K562 (cell line): ENCODE results near the gene VSTM1. TPM values are rescaled to one million over a fixed set of nuclear protein-coding genes. Genes with fewer than 3 reads are reported as not detected.

ENCODE experiments used
- ATAC-seq: fragments of 200-7000 bp; cut with Tn5 transposase; 3 replicates; pipeline ENCODE4 v1.9.1; 2020; ENCODE audit warnings: moderate library complexity
- BruUV-seq: library from RNA; stranded (reverse); fragments of 400-500 nt; replicated peaks from 2 replicates; lab custom pipeline; 2021; lab: Mats Ljungman, UMichigan
- CTCF ChIA-PET: fragments of 300-600 bp; formaldehyde crosslinking; extraction: SDS; loops from one replicate; lab custom pipeline; 2021; ENCODE audit warnings: low intra/inter-chr PET ratio; lab: Yijun Ruan, JAX
- POLR2A ChIA-PET: fragments of 300-600, 350-650 bp; sonication (Branson Sonifier 250); formaldehyde crosslinking; extraction: SDS; loops from one replicate; lab custom pipeline; 2021; ENCODE audit warnings: antibody characterized with exemption, inconsistent platforms; lab: Yijun Ruan, JAX
- DNase-seq, 4 experiments: peaks; one replicate each; pipeline versions ENCODE4 v3.0.0 to v3.0.0-alpha.2; 2011 to 2018; ENCODE audit warnings: low spot score in 3 of 4, mixed read lengths in 3 of 4; ENCODE audit errors: extremely low read depth in 1 of 4
- FAIRE-seq: peaks from 2 replicates; lab custom pipeline; 2011; peaks lifted over from hg19 to GRCh38; lab: Jason Lieb, UNC
- H2AFZ ChIP-seq: 2 replicates; pipeline ENCODE4 v1.6.0; 2011; ENCODE audit warnings: low read depth, low read length, control low read depth, inconsistent platforms
- H3K27ac ChIP-seq: fragments of 200-600 bp; 3 replicates; pipeline ENCODE4 v1.8.0; 2011; ENCODE audit warnings: low read depth, mild to moderate bottlenecking, control low read depth, inconsistent platforms, low read length, moderate library complexity, mixed read lengths; ENCODE audit errors: extremely low read depth
- H3K27me3 ChIP-seq, 2 experiments: fragments of 300-600 bp in 1 of 2; 2 replicates in 1 of 2; 3 replicates in 1 of 2; pipeline versions ENCODE4 v1.6.0 to v1.8.0; 2011; ENCODE audit warnings: inconsistent platforms in 2 of 2, low read length in 2 of 2, mild to moderate bottlenecking in 1 of 2, mixed read lengths in 1 of 2, moderate library complexity in 1 of 2; ENCODE audit not compliant: control insufficient read depth in 2 of 2, insufficient read depth in 2 of 2
- H3K36me3 ChIP-seq: fragments of 300-600 bp; 3 replicates; pipeline ENCODE4 v1.8.0; 2011; ENCODE audit warnings: mild to moderate bottlenecking, low read length, inconsistent platforms; ENCODE audit not compliant: control insufficient read depth, insufficient read depth
- H3K4me1 ChIP-seq, 2 experiments: fragments of 200-600 bp in 1 of 2; replicated peaks in 1 of 2; 2 replicates in 1 of 2; 3 replicates in 1 of 2; pipeline versions ENCODE4 v1.5.1 to v1.8.0; 2011; ENCODE audit warnings: inconsistent platforms in 2 of 2, low read length in 2 of 2, mild to moderate bottlenecking in 1 of 2, mixed read lengths in 1 of 2, moderate library complexity in 1 of 2; ENCODE audit not compliant: control insufficient read depth in 2 of 2, insufficient read depth in 2 of 2
- H3K4me2 ChIP-seq: 2 replicates; pipeline ENCODE4 v1.6.1; 2011; ENCODE audit warnings: low read length, control low read depth, inconsistent platforms, mixed read lengths; ENCODE audit not compliant: insufficient read depth
- H3K4me3 ChIP-seq: fragments of 200-600 bp; sonication (generic), shearing (Covaris generic); 2 replicates; pipeline ENCODE4 v1.5.1; 2016; ENCODE audit warnings: control low read depth, inconsistent platforms
- H3K79me2 ChIP-seq: fragments of 200-600 bp; 3 replicates; pipeline ENCODE4 v1.8.0; 2011; ENCODE audit warnings: low read length, inconsistent platforms; ENCODE audit not compliant: control insufficient read depth, insufficient read depth
- H3K9ac ChIP-seq, 2 experiments: 2 replicates each; pipeline versions ENCODE4 v1.6.0 to v1.6.1; 2011; ENCODE audit warnings: low read depth in 2 of 2, low read length in 2 of 2, control low read depth in 1 of 2, inconsistent platforms in 1 of 2, mild to moderate bottlenecking in 1 of 2, mixed read lengths in 1 of 2; ENCODE audit not compliant: insufficient read depth in 1 of 2
- H3K9me1 ChIP-seq: one replicate; pipeline ENCODE4 v1.6.0; 2011; ENCODE audit warnings: inconsistent platforms, mild to moderate bottlenecking, low read length, moderate library complexity; ENCODE audit not compliant: control insufficient read depth, insufficient read depth
- H3K9me3 ChIP-seq: replicated peaks from 2 replicates; pipeline ENCODE4 v1.5.1; 2011; ENCODE audit warnings: low read depth, low read length, inconsistent platforms; ENCODE audit not compliant: control insufficient read depth, insufficient read depth
- H4K20me1 ChIP-seq: replicated peaks from 2 replicates; pipeline ENCODE4 v1.6.1; 2011; ENCODE audit warnings: low read length, inconsistent platforms, mixed read lengths; ENCODE audit not compliant: control insufficient read depth, insufficient read depth
- CBX1 ChIP-seq: sonication (generic); IDR thresholded peaks from 2 replicates; pipeline ENCODE4 v1.6.1; 2016; ENCODE audit warnings: antibody characterized with exemption, low read depth, mild to moderate bottlenecking
- CEBPG ChIP-seq, 3 experiments: fragments of 200-800 bp in 1 of 3; sonication (Bioruptor generic) in 1 of 3; sonication (generic) in 1 of 3; formaldehyde crosslinking in 1 of 3; IDR thresholded peaks in 2 of 3; conservative IDR thresholded peaks in 1 of 3; 2 replicates each; pipeline versions ENCODE4 v1.6.1 to v1.8.0; 2016 to 2022; ENCODE audit warnings: missing compliant biosample characterization in 2 of 3, missing genetic modification characterization in 2 of 3, mild to moderate bottlenecking in 1 of 3, missing genetic modification reagents in 1 of 3
- HCFC1 ChIP-seq: IDR thresholded peaks from 2 replicates; pipeline ENCODE4 v1.6.1; 2012; ENCODE audit warnings: low read depth, low read length, improper control_type of control experiment
- NFIC ChIP-seq: fragments of 450-650 bp; IDR thresholded peaks from 2 replicates; pipeline ENCODE4 v1.6.1; 2017; ENCODE audit warnings: mild to moderate bottlenecking, inconsistent platforms
- RBM39 ChIP-seq: fragments of 200-400 bp; formaldehyde crosslinking; optimal IDR thresholded peaks from 2 replicates; pipeline ENCODE3; 2018; ENCODE audit warnings: low read depth, low read length
- TCF15 ChIP-seq: fragments of 250-450 bp; sonication (Bioruptor Pico); IDR thresholded peaks from 2 replicates; pipeline ENCODE4 v1.8.0; 2022; ENCODE audit warnings: moderate library complexity, mild to moderate bottlenecking, inconsistent platforms
- TFE3 ChIP-seq: fragments of 450-650 bp; formaldehyde crosslinking; IDR thresholded peaks from 2 replicates; pipeline ENCODE4 v1.4.0; 2020; ENCODE audit warnings: mild to moderate bottlenecking, mixed read lengths
- ZHX1 ChIP-seq: fragments of 150-350 bp; conservative IDR thresholded peaks from 2 replicates; pipeline ENCODE4 v1.6.1; 2014; ENCODE audit warnings: low read length
- ZNF449 ChIP-seq: fragments of 250-450 bp; sonication (Bioruptor Pico); IDR thresholded peaks from 2 replicates; pipeline ENCODE4 v1.8.0; 2022; ENCODE audit warnings: moderate library complexity, mild to moderate bottlenecking, inconsistent platforms
- ZNF586 ChIP-seq: fragments of 450-650 bp; formaldehyde crosslinking; conservative IDR thresholded peaks from 2 replicates; pipeline ENCODE4 v1.4.0; 2020; ENCODE audit warnings: mild to moderate bottlenecking, moderate library complexity
- WGBS: fragments of 100-300 bp; shearing (Covaris generic); methylation state at CpG from one replicate; pipeline ENCODE4 v1.1.6; 2016; ENCODE audit warnings: low coverage, mixed read lengths; ENCODE audit not compliant: insufficient coverage; ENCODE audit errors: missing lambda C conversion rate; 5-methylcytosine and 5-hydroxymethylcytosine counted together
- in situ Hi-C: fragments of 300-500 bp; cut with MboI; formaldehyde crosslinking; loops from 4 replicates; pipeline ENCODE4 v1.15.0; 2018; ENCODE audit warnings: inconsistent platforms, mixed read lengths
- intact Hi-C: fragments of 100-400 bp; cut with micrococcal nuclease; formaldehyde crosslinking; loops from 2 replicates; pipeline ENCODE4 v1.14.2; 2022
- polyA plus RNA-seq, 8 experiments: library from polyadenylated mRNA; depleted of rRNA in 4 of 8; stranded (reverse) in 5 of 8; unstranded in 3 of 8; fragments of >200 nt; fragmentation: Nextera tagmentation in 2 of 8; fragmentation: Illumina TruSeq in 1 of 8; extraction: Ambion mirVana in 2 of 8; extraction: Trizol in 1 of 8; gene quantifications; 2 replicates each; pipeline versions ENCODE4 v1.2.1 to v1.2.3, GENCODE V29; 2011 to 2014; ENCODE audit warnings: inconsistent platforms in 1 of 8, missing spikeins in 1 of 8
- total RNA-seq, 7 experiments: library from RNA; depleted of rRNA in 6 of 7; stranded (reverse); fragments of >200 nt in 6 of 7; fragmentation: Illumina TruSeq in 2 of 7; extraction: Trizol in 2 of 7; gene quantifications; 2 replicates each; pipeline versions ENCODE4 v1.2.1 to v1.2.3, GENCODE V29; 2011 to 2021; ENCODE audit warnings: low replicate concordance in 1 of 7

Gene VSTM1
- total and polyA plus RNA-seq, 9 of the 15 experiments (the other 6 are each of a cell fraction or from before 2014, with no cell fraction given), result not detected

GRCh38 chr19:53998223-53998622 is 65.5 kb downstream of the VSTM1 start (continued):
- no peak for TF ChIP-seq RBM39
- no peak for TF ChIP-seq TFE3 (CRISPR knock-in tag)

- Histone ChIP-seq H3K36me3 (no peaks in the 10 kb centered on the region), H3K27ac (no peak overlapping the region), H3K9me1 (no peaks in the 10 kb centered on the region), H3K4me1 (peaks cover 0 to 8% of the 10 kb centered on the region in 2 experiments; a peak in 2 of 5 replicates), H3K79me2 (no peaks in the 10 kb centered on the region), H3K9ac (no peak overlapping the region), H3K4me2 (no peak overlapping the region), H3K9me3 (no peaks in the 10 kb centered on the region), H3K27me3 (peaks cover 8 to 42% of the 10 kb centered on the region in 2 experiments; a peak in 4 of 5 replicates), H4K20me1 (no peaks in the 10 kb centered on the region; the same call in 1 of the 2 replicates), H2AFZ (no peak overlapping the region), H3K4me3 (no peak overlapping the region)
- 0% methylated on average over 5 of the region's 5 CpGs for WGBS
- in situ Hi-C loops (no loop called here), intact Hi-C loops (no loop called here)
- DNase-seq, result no peak
- ATAC-seq, result no peak
- POLR2A ChIA-PET, result no interaction called here
- no TSS peak for BruUV-seq
- CTCF ChIA-PET, result no interaction called here
- FAIRE-seq, result no peak
- TF ChIP-seq HCFC1 (no peak), TCF15 (no peak), CBX1 (no peak), ZNF449 (CRISPR knock-in tag) (no peak), CEBPG (CRISPR knock-in tag; IDR thresholded peaks at IDR 0.05) (no peak), CEBPG (tag; conservative IDR thresholded peaks at IDR 0.05 in 1 of 2, IDR thresholded peaks at IDR 0.05 in 1 of 2) (no peak), ZNF586 (CRISPR knock-in tag) (no peak), ZHX1 (no peak), NFIC (no peak)
Observed at GRCh38 chr19:53994811-53995210, 68.9 kb downstream of the VSTM1 start.
